ENCODE results near the gene ACTA1. TPM values are rescaled to one million over a fixed set of nuclear protein-coding genes. Genes with fewer than 3 reads are reported as not detected.

Gene ACTA1
- total and polyA plus RNA-seq, 9 of the 15 experiments (the other 6 are each of a cell fraction or from before 2014, with no cell fraction given): 0.07 to 0.36 TPM; not detected in 7

- TF ChIP-seq ZNF395 (CRISPR knock-in tag; IDR thresholded peaks at IDR 0.05): peak; percentile 79; the same call in 1 of the 2 replicates
- no peak for TF ChIP-seq ZNF384 (IDR thresholded peaks at IDR 0.05; ENCODE audit: low read depth, low read length)
- TF ChIP-seq NR2C1 (IDR thresholded peaks at IDR 0.05): peak; percentile 74
- TF ChIP-seq NR2C1 (tag; IDR thresholded peaks at IDR 0.05): peak; percentile 89
- TF ChIP-seq EP300 (IDR thresholded peaks at IDR 0.05; ENCODE audit: low read length): peak; percentile 81
- TF ChIP-seq E2F3 (CRISPR knock-in tag; IDR thresholded peaks at IDR 0.05): peak; percentile 52; the same call in 1 of the 2 replicates
- peak; percentile 80 for TF ChIP-seq ZBTB34 (CRISPR knock-in tag; IDR thresholded peaks at IDR 0.05)
- 0 out of 2 replicates have a peak, but pooled peaks have one; percentile 33 for TF ChIP-seq ZNF766 (CRISPR knock-in tag; conservative IDR thresholded peaks at IDR 0.05)
- peak; percentile 75 for TF ChIP-seq GABPA (tag; conservative IDR thresholded peaks at IDR 0.05; ENCODE audit: low read depth)
- no peak for TF ChIP-seq ID3 (CRISPR knock-in tag; IDR thresholded peaks at IDR 0.05)
- TF ChIP-seq ID3 (tag; IDR thresholded peaks at IDR 0.05): peak; percentile 83
- TF ChIP-seq EP400 (IDR thresholded peaks at IDR 0.05): 0 out of 2 replicates have a peak, but pooled peaks have one; percentile 40
- TF ChIP-seq, protein P1, sequence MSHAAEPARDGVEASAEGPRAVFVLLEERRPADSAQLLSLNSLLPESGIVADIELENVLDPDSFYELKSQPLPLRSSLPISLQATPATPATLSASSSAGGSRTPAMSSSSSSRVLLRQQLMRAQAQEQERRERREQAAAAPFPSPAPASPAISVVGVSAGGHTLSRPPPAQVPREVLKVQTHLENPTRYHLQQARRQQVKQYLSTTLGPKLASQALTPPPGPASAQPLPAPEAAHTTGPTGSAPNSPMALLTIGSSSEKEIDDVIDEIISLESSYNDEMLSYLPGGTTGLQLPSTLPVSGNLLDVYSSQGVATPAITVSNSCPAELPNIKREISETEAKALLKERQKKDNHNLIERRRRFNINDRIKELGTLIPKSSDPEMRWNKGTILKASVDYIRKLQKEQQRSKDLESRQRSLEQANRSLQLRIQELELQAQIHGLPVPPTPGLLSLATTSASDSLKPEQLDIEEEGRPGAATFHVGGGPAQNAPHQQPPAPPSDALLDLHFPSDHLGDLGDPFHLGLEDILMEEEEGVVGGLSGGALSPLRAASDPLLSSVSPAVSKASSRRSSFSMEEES (CRISPR knock-in tag; IDR thresholded peaks at IDR 0.05): peak; percentile 32
- TF ChIP-seq TCFL5 (CRISPR knock-in tag; conservative IDR thresholded peaks at IDR 0.05): no peak
- TF ChIP-seq ZNF584 (CRISPR knock-in tag; IDR thresholded peaks at IDR 0.05; ENCODE audit: low read depth): peak; percentile 79; the same call in 1 of the 2 replicates
- TF ChIP-seq, protein P2, sequence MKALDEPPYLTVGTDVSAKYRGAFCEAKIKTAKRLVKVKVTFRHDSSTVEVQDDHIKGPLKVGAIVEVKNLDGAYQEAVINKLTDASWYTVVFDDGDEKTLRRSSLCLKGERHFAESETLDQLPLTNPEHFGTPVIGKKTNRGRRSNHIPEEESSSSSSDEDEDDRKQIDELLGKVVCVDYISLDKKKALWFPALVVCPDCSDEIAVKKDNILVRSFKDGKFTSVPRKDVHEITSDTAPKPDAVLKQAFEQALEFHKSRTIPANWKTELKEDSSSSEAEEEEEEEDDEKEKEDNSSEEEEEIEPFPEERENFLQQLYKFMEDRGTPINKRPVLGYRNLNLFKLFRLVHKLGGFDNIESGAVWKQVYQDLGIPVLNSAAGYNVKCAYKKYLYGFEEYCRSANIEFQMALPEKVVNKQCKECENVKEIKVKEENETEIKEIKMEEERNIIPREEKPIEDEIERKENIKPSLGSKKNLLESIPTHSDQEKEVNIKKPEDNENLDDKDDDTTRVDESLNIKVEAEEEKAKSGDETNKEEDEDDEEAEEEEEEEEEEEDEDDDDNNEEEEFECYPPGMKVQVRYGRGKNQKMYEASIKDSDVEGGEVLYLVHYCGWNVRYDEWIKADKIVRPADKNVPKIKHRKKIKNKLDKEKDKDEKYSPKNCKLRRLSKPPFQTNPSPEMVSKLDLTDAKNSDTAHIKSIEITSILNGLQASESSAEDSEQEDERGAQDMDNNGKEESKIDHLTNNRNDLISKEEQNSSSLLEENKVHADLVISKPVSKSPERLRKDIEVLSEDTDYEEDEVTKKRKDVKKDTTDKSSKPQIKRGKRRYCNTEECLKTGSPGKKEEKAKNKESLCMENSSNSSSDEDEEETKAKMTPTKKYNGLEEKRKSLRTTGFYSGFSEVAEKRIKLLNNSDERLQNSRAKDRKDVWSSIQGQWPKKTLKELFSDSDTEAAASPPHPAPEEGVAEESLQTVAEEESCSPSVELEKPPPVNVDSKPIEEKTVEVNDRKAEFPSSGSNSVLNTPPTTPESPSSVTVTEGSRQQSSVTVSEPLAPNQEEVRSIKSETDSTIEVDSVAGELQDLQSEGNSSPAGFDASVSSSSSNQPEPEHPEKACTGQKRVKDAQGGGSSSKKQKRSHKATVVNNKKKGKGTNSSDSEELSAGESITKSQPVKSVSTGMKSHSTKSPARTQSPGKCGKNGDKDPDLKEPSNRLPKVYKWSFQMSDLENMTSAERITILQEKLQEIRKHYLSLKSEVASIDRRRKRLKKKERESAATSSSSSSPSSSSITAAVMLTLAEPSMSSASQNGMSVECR (CRISPR knock-in tag; IDR thresholded peaks at IDR 0.05): no peak
- 0 out of 2 replicates have a peak, but pooled peaks have one; percentile 12 for TF ChIP-seq MECOM (CRISPR knock-in tag; IDR thresholded peaks at IDR 0.05)
- TF ChIP-seq SNIP1 (IDR thresholded peaks at IDR 0.05; ENCODE audit: low read depth): no peak
- no peak for TF ChIP-seq XRCC4 (IDR thresholded peaks at IDR 0.05; ENCODE audit: extremely low read depth, insufficient read depth, insufficient read length)
- TF ChIP-seq PURB (CRISPR knock-in tag; IDR thresholded peaks at IDR 0.05; ENCODE audit: low read depth): no peak
Observed at GRCh38 chr1:229447809-229448252, 13.9 kb upstream of the ACTA1 start (continued).

Measured in K562 (cell line).